Effector memory CD8-positive, alpha-beta T cell (primary cell): ENCODE results near the gene RAPGEF1.

Experiments
- ATAC-seq: fragments of 150-1000 bp; cut with Tn5 transposase; replicated peaks from 2 replicates; pipeline ENCODE4 v1.10.0; 2021; ENCODE audit warnings: mild to moderate bottlenecking, moderate library complexity
- DNase-seq, 3 experiments: peaks; one replicate each; pipeline ENCODE4 v3.0.0; 2021
- H3K27ac Mint-ChIP-seq, 2 donors: one replicate each; pipeline ENCODE4 v1.8.0; 2022; ENCODE audit warnings: mild to moderate bottlenecking in 2 of 2, mixed read lengths in 2 of 2, moderate library complexity in 2 of 2
- H3K27me3 Mint-ChIP-seq, 2 donors: one replicate each; pipeline ENCODE4 v1.8.0; 2022; ENCODE audit warnings: mixed read lengths in 2 of 2
- H3K36me3 Mint-ChIP-seq: one replicate; pipeline ENCODE4 v1.8.0; 2022; ENCODE audit warnings: mild to moderate bottlenecking, moderate library complexity, mixed read lengths; ENCODE audit not compliant: insufficient read depth
- H3K4me1 Mint-ChIP-seq, 2 donors: one replicate each; pipeline ENCODE4 v1.8.0; 2022; ENCODE audit warnings: low read depth in 2 of 2, mixed read lengths in 2 of 2
- H3K4me3 Mint-ChIP-seq, 2 donors: one replicate each; pipeline ENCODE4 v1.8.0; 2022; ENCODE audit warnings: mild to moderate bottlenecking in 2 of 2, mixed read lengths in 2 of 2, moderate library complexity in 2 of 2
- H3K9me3 Mint-ChIP-seq, 2 donors: one replicate each; pipeline ENCODE4 v1.8.0; 2022; ENCODE audit warnings: mixed read lengths in 2 of 2

RAPGEF1 gene

GRCh38 chr9:131743096-131743495 is 3.2 kb upstream of the RAPGEF1 start:
- Mint-ChIP-seq H3K36me3 (peaks cover 25% of the 10 kb centered on the region), H3K9me3 (no peaks in the 10 kb centered on the region), H3K27ac (peak overlapping the region in 1 of 2 donors; percentile 16), H3K27me3 (no peaks in the 10 kb centered on the region), H3K4me1 (peaks cover 23 to 25% of the 10 kb centered on the region in 2 donors), H3K4me3 (no peak overlapping the region)
- DNase-seq (no peak), ATAC-seq (no peak)

- DNase-seq (no peak), ATAC-seq (no peak)
- H3K4me1 Mint-ChIP-seq = peaks cover 39 to 42% of the 10 kb centered on the region in 2 donors
- H3K36me3 Mint-ChIP-seq = peaks cover 32% of the 10 kb centered on the region
- H3K27ac Mint-ChIP-seq = peak overlapping the region; percentile 86 to 89
- no peaks in the 10 kb centered on the region for H3K27me3 Mint-ChIP-seq
- peak overlapping the region; percentile 74 to 75 for H3K4me3 Mint-ChIP-seq
- H3K9me3 Mint-ChIP-seq = no peaks in the 10 kb centered on the region
Measured at GRCh38 chr9:131740898-131741297, 1.0 kb upstream of the RAPGEF1 start.

GRCh38 chr9:131739133-131739958 is 530 bp downstream of the RAPGEF1 start:
- DNase-seq (peak; percentile 41 to 47 (median 43)), ATAC-seq (peak; percentile 56)
- H3K36me3 Mint-ChIP-seq = peaks cover 36% of the 10 kb centered on the region
- peaks cover 51 to 53% of the 10 kb centered on the region in 2 donors for H3K4me1 Mint-ChIP-seq
- H3K27ac Mint-ChIP-seq = peak overlapping the region; percentile 92 to 93
- H3K9me3 Mint-ChIP-seq = no peaks in the 10 kb centered on the region
- H3K27me3 Mint-ChIP-seq = no peaks in the 10 kb centered on the region
- H3K4me3 Mint-ChIP-seq = peak overlapping the region; percentile 92 to 94

GRCh38 chr9:131738293-131739132 is 1.4 kb downstream of the RAPGEF1 start:
- H3K27me3 Mint-ChIP-seq = no peaks in the 10 kb centered on the region
- DNase-seq = no peak
- peak overlapping the region; percentile 92 to 94 for H3K4me3 Mint-ChIP-seq
- H3K36me3 Mint-ChIP-seq = peaks cover 44% of the 10 kb centered on the region
- no peak for ATAC-seq
- peaks cover 51 to 52% of the 10 kb centered on the region in 2 donors for H3K4me1 Mint-ChIP-seq
- no peaks in the 10 kb centered on the region for H3K9me3 Mint-ChIP-seq
- peak overlapping the region; percentile 92 to 93 for H3K27ac Mint-ChIP-seq

- Mint-ChIP-seq H3K4me3 (peak overlapping the region; percentile 87 to 88), H3K27me3 (no peaks in the 10 kb centered on the region), H3K36me3 (peaks cover 53% of the 10 kb centered on the region), H3K9me3 (no peaks in the 10 kb centered on the region), H3K4me1 (peaks cover 55 to 60% of the 10 kb centered on the region in 2 donors), H3K27ac (peak overlapping the region; percentile 93 to 97)
- ATAC-seq = no peak
- no peak for DNase-seq
Measured at GRCh38 chr9:131737426-131737825, 2.5 kb downstream of the RAPGEF1 start.

- Mint-ChIP-seq H3K4me1 (peaks cover 64 to 70% of the 10 kb centered on the region in 2 donors), H3K27ac (peak overlapping the region; percentile 93 to 97), H3K9me3 (no peaks in the 10 kb centered on the region), H3K27me3 (no peaks in the 10 kb centered on the region), H3K36me3 (peaks cover 53% of the 10 kb centered on the region), H3K4me3 (peak overlapping the region; percentile 87 to 88)
- no peak for DNase-seq
- no peak for ATAC-seq
Measured at GRCh38 chr9:131736431-131736830, 3.4 kb downstream of the RAPGEF1 start.

GRCh38 chr9:131735238-131736128 is 4.4 kb downstream of the RAPGEF1 start:
- Mint-ChIP-seq H3K36me3 (peaks cover 51% of the 10 kb centered on the region), H3K4me3 (peak overlapping the region; percentile 87 to 88), H3K27ac (peak overlapping the region; percentile 93 to 97), H3K4me1 (peaks cover 65 to 77% of the 10 kb centered on the region in 2 donors), H3K27me3 (no peaks in the 10 kb centered on the region), H3K9me3 (no peaks in the 10 kb centered on the region)
- DNase-seq (no peak), ATAC-seq (no peak)

- Mint-ChIP-seq H3K4me1 (peaks cover 65 to 82% of the 10 kb centered on the region in 2 donors), H3K36me3 (peaks cover 53% of the 10 kb centered on the region), H3K27ac (peak overlapping the region; percentile 93 to 97), H3K27me3 (no peaks in the 10 kb centered on the region), H3K9me3 (no peaks in the 10 kb centered on the region), H3K4me3 (peak overlapping the region; percentile 87 to 88)
- ATAC-seq (no peak), DNase-seq (no peak)
Measured at GRCh38 chr9:131734781-131735180, 5.1 kb downstream of the RAPGEF1 start.

- Mint-ChIP-seq H3K27ac (peak overlapping the region; percentile 93 to 97), H3K27me3 (no peaks in the 10 kb centered on the region), H3K4me1 (peaks cover 70 to 86% of the 10 kb centered on the region in 2 donors), H3K4me3 (peak overlapping the region; percentile 87 to 88), H3K36me3 (peaks cover 58% of the 10 kb centered on the region), H3K9me3 (no peaks in the 10 kb centered on the region)
- DNase-seq (peak; percentile 66 to 75 (median 69)), ATAC-seq (peak; percentile 35)
Measured at GRCh38 chr9:131734165-131734610, 5.7 kb downstream of the RAPGEF1 start.

GRCh38 chr9:131733541-131734061 is 6.3 kb downstream of the RAPGEF1 start:
- Mint-ChIP-seq H3K9me3 (no peaks in the 10 kb centered on the region), H3K4me1 (peaks cover 70 to 84% of the 10 kb centered on the region in 2 donors), H3K36me3 (peaks cover 56% of the 10 kb centered on the region), H3K27ac (peak overlapping the region; percentile 93 to 97), H3K27me3 (no peaks in the 10 kb centered on the region), H3K4me3 (peak overlapping the region; percentile 87 to 88)
- DNase-seq (peak; percentile 25 to 36 (median 33)), ATAC-seq (peak; percentile 16)

GRCh38 chr9:131732636-131733289 is 7.1 kb downstream of the RAPGEF1 start:
- DNase-seq = peak; percentile 40 to 53 (median 50)
- H3K9me3 Mint-ChIP-seq = no peaks in the 10 kb centered on the region

GRCh38 chr9:131732061-131732526 is 7.8 kb downstream of the RAPGEF1 start:
- Mint-ChIP-seq H3K4me1 (peaks cover 76 to 91% of the 10 kb centered on the region in 2 donors), H3K36me3 (peaks cover 53% of the 10 kb centered on the region), H3K27me3 (no peaks in the 10 kb centered on the region), H3K4me3 (peak overlapping the region; percentile 87 to 88), H3K27ac (peak overlapping the region; percentile 93 to 97), H3K9me3 (no peaks in the 10 kb centered on the region)
- DNase-seq (no peak), ATAC-seq (no peak)

More at GRCh38 chr9:131732636-131733289, 7.1 kb downstream of the RAPGEF1 start:
- Mint-ChIP-seq H3K27me3 (no peaks in the 10 kb centered on the region), H3K27ac (peak overlapping the region; percentile 93 to 97), H3K4me1 (peaks cover 74 to 88% of the 10 kb centered on the region in 2 donors), H3K36me3 (peaks cover 55% of the 10 kb centered on the region), H3K4me3 (peak overlapping the region; percentile 87 to 88)
- ATAC-seq = peak; percentile 39
